Measurements from ENCODE around the gene SOCS7.
"Not testable (repeated sequence)": the region's sequence is repeated elsewhere in the genome, so short reads cannot be mapped to it uniquely, and the experiment has no call there.

The SOCS7 gene

GRCh38 chr17:38421871-38422827 is 70.5 kb downstream of the SOCS7 start:
- DNase-seq (ENCODE audit: low spot score), result no peak

DNA sequence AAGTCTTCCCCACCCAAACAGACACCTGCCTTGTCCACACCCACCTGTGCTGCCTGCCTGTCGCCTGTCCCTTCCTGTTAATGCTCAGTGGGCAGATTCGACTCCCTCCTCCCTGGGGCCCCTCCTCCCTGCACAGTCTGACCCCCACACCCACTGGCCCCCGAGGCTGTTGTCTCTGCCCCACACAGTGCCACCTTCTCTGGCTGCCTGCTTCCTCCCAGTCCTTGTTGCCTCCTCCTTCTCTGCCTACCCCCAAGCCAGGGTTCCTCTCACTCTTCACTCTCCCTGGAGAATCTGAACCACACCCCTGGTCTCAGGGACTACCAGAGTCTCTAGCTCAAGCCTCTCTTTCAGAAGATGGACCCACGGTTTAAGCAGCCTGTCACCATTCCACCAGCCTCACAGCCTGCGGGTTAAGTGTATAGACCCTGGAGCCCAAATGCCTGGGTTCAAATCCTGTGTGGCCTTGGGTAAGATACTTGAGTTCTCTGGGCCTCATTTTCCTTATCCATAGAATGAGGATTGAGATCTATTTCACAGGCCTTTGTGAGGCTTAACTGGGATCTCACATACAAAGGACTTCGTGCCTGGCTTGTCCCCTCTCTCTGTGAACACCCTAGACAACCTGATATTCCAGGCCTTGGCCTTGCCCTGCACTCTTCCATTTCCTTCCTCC is 72.8 kb downstream of the SOCS7 start:
- DNase-seq (ENCODE audit: low spot score), result no peak

GRCh38 chr17:38425031-38425430 is 73.4 kb downstream of the SOCS7 start:
- DNase-seq (ENCODE audit: low spot score), result no peak

GRCh38 chr17:38425744-38426143 is 74.1 kb downstream of the SOCS7 start:
- DNase-seq (ENCODE audit: low spot score), result no peak

- DNase-seq (ENCODE audit: low spot score), result no peak
Observed at GRCh38 chr17:38426441-38426840, 74.8 kb downstream of the SOCS7 start.

GRCh38 chr17:38427160-38427949 is 75.7 kb downstream of the SOCS7 start:
- no peak for DNase-seq (ENCODE audit: low spot score)

- peak; percentile 37 for DNase-seq (ENCODE audit: low spot score)
Observed at GRCh38 chr17:38428112-38428642, 76.5 kb downstream of the SOCS7 start, which contains the start of gene ARHGAP23. ARHGAP23 (plus strand) TSS chr17:38428464; CDS start chr17:38428486, 22 bp downstream.

- no peak for DNase-seq (ENCODE audit: low spot score)
Observed at GRCh38 chr17:38428643-38429371, 77.2 kb downstream of the SOCS7 start.

DNA sequence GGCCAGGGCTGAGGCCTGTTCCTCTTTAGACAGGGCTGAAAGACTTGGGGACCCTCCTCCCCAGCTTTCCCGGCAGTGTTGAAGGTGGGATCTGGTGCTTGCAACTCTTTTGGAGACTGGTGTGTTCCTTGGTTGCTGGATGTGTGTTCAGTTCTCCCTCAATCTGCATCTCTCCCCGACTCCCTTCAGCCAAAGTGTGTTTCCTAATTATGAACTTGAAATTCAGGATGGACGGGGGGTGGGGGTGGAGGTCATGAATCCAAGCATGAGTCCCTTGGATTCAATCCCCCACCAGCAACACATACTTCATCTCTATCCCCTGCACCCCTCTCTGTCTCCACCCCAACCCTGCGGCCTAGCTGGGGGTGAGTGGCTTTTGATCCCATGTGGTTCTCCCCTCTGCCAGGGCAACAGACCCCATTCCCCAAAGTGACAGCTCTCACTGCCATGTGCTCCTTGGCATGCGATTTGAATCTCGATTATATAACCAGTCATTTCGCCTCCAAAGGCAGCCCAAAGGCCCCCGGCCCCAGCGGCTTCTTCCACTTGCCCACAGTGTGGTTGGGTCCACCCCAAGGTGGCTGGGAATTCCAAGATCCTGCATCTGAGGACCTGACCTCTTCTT is 77.9 kb downstream of the SOCS7 start:
- DNase-seq (ENCODE audit: low spot score), result no peak

DNA sequence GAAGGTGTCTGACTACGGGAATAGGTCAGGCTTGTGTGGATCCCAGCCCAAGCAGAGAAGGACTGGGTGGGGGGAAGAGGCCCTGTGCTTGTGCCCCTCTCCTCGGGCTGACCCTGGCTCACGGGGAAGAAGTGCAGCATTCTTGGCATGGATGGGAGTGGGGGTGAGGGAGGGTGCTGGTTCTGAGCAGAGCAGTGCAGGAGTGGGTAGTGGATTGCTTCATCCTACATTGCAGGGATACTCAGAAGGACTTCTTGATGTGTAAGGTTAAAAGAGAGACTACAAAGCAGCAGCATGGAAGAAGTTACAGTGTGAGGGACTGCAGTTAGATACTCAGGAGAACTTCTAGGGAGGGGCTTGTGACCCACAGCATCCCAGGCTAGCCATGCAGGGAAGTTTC is 78.7 kb downstream of the SOCS7 start:
- no peak for DNase-seq (ENCODE audit: low spot score)

DNA sequence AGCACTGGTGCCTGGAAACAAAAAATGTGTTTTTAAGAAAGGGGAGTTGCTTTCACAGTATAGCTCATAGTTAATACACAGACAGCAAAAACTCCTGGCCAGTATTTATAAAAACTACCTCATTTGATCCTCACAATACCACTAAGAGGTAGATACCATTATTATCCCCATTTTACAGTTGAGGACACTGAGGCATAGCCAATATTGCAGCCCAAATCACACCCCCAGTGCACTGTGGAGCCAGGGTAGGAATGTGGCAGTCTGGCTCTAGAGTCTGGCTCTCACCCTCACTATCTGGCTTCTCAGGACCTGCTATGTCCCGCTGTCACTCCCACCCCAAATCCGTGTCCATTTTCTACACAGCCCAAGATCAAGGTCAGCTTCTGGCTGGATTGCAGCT is 79.2 kb downstream of the SOCS7 start:
- DNase-seq (ENCODE audit: low spot score), result no peak

GRCh38 chr17:38431346-38432145 is 79.9 kb downstream of the SOCS7 start:
- DNase-seq (ENCODE audit: low spot score), result no peak

DNA sequence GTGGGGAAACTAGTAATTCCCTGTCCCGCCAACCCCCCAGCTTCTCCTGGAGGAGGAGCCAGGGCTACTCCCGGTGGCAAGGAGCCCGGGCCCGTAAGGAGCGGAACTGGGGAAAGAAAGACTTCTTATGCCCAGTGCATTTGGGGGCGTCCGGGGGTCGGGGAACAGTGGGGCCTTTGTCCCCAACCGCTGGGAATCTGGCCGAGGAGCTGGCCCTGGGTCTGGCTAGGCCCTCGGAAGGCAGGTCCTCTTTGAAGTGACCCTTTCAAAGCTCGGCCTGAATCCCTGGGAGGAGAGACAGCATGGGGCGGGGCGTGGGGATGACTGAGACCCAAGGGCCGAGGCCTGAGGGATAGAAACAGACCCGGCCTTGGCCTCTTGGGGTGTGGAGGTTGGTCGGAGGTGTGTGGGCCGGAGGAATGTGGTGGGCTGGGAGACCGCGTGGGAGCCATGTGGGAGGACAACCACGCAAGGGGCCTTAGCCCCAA is 82.6 kb downstream of the SOCS7 start:
- no peak for DNase-seq (ENCODE audit: low spot score)

DNA sequence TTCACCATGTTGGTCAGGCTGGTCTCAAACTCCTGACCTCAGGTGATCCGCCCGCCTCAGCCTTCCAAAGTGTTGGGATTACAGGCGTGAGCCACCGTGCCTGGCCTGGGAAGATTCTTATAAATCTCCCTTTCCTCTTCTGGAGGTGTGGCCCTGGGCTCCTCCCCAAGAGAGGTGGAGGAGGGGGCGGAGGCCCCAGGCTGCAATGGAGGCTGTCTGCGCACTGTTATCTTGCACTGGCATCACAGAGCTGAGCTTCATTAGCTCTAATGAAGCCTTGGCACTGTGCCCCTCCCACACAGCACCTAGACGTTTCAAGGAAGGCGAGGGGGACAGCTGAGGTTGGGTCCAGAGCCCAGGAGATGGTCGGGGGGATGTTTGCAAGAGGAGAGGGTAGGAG is 84.2 kb downstream of the SOCS7 start:
- no peak for DNase-seq (ENCODE audit: low spot score)

- no peak for DNase-seq (ENCODE audit: low spot score)
Observed at GRCh38 chr17:38436386-38436785, 84.7 kb downstream of the SOCS7 start.

GRCh38 chr17:38437313-38437712 is 85.7 kb downstream of the SOCS7 start:
- not testable (repeated sequence) for DNase-seq (ENCODE audit: low spot score)

DNA sequence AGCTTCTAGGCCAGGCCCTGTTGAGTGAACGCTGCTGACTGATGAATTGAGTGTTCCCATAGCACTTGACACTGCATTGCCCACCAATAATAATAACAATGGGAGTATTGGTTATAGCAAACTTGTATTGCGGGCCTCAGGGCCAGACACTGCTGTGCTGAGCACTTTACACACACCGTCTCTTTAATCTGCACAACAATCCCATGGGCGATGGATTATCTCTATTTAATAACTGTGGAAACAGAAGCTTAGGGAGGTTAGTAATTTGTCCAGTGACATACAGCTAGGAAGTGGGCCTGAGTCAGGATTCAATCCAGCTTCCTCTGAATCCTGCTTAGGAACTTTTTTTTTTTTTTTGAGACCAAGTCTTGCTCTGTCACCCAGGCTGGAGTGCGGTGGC is 87.8 kb downstream of the SOCS7 start:
- DNase-seq (ENCODE audit: low spot score), result no peak

DNA sequence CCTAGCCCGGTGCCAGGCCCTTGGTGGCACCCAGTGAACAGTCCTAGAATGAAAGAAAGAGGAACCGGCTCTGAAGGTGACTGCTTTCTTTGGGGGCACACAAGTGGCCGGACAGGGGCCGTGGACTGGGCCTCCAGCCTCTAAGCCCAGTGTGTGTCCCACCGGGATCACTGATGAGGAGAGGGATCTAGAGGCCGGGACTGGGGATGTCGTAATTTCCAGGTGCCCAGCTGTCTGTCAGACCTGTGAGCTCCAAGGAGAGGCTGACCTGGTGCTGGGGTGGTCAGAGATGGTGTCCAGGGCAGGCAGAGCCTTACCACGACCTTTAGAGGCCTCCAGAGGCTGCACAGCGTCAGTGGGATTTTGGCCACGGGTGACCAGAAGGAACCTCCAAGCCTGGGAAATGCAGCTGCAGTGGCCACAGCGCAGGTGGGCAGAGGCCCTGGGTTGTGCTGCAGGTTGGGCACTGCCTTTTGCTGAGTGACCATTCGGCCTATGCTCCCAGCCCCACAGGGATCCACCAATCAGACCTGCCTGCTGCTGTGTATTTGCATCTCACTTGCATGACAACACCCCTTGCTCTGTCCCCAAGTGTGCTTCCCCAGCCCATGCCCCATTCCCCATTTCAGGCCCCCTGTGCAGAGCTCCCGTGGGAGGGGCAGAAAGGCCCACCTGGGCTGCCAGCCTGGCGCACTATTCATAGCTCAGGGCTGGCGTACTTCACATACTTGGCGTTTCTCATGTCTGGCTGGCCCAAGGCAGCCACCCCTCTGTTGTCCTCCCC is 89.2 kb downstream of the SOCS7 start:
- DNase-seq (ENCODE audit: low spot score), result no peak

- no peak for DNase-seq (ENCODE audit: low spot score)
Observed at GRCh38 chr17:38441429-38442061, 89.9 kb downstream of the SOCS7 start.
